HG03460 (cell line): ENCODE measurements around the gene NOS1.
"Not testable (repeated sequence)": the region's sequence is repeated elsewhere in the genome, so short reads cannot be mapped to it uniquely, and the experiment has no call there.

ENCODE experiments used
- ATAC-seq: cut with Tn5 transposase; IDR thresholded peaks from one replicate; pipeline ENCODE4 v1.9.1; 2021; ENCODE audit not compliant: unreplicated experiment

Gene NOS1

GRCh38 chr12:117273091-117273490, 88.3 kb downstream of the NOS1 start:
- ATAC-seq = no peak

- ATAC-seq = no peak
These were observed 88.7 kb downstream of the NOS1 start for GRCh38 chr12:117272690-117273089.

- no peak for ATAC-seq
These were observed 98.7 kb downstream of the NOS1 start for GRCh38 chr12:117262749-117263148.

- no peak for ATAC-seq
These were observed 100.2 kb downstream of the NOS1 start for GRCh38 chr12:117261247-117261646.

DNA sequence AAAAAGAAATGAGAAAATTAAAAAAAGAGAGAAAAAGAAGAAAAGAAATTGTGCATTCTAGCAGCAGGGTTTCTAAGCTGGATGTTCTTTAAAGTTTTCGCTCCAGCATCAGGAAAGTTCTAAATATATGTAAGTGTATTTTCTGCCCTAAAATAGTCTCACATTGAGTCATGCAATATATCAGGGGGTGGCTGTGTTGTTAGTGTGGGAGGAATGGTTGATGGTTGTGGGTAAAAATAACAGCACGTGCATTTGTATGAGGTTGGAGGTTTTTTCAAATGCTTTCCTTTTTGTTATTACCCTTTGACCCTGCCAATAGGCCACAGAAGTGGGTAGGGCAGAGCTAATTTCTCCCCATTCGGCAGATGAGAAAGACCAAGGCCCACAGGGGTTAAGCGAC, 106.0 kb downstream of the NOS1 start:
- ATAC-seq = no peak

DNA sequence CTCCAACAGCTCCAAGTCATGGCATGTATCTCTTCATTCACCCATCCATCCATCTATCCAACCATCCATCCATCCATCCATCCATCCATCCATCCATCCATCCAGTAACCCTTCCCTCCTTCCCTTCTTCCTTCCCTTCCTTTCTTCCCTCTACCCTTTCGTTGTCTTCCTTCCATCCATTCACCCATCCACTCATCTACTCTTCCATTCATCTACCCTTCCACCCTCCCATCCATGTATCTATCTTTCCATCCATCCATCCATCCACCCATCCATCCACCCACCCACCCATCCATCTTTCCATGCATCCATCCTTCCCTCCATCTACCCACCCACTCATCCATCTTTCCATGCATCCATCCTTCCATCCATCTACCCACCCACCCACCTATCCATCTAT, 117.9 kb downstream of the NOS1 start:
- no peak for ATAC-seq

GRCh38 chr12:117241697-117242096, 119.7 kb downstream of the NOS1 start:
- no peak for ATAC-seq

- ATAC-seq = no peak
These were observed 121.2 kb downstream of the NOS1 start for GRCh38 chr12:117240081-117240755.

DNA sequence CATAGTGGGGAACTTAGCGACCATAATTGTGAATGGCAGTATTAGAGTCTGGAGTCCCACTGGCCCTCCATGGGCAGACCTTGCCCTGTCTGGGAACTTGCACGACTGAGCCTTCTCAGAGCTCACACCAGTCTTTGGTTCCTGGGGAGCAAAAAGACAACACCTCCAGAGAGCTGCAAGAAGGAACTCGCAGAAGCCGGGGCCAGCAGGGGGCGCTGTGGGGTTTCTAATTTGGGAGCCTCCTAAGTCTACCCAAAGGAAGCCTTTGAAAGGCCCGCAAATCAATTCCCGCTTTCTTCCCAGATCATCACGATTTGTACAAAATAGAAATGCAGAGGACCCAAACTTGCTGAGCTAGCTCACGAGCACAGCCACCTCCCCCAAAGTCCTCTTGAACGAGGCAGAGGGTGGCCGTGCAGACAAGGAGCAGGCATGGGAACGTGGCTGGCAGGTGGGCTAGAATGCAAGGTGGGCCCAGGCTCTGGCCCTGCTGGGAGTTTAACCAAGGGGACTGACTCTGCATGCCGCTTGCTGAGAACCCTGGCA, 124.9 kb downstream of the NOS1 start:
- ATAC-seq = no peak

GRCh38 chr12:117235261-117235660, 126.2 kb downstream of the NOS1 start:
- no peak for ATAC-seq

- no peak for ATAC-seq
These were observed 127.0 kb downstream of the NOS1 start for GRCh38 chr12:117234441-117234840.

DNA sequence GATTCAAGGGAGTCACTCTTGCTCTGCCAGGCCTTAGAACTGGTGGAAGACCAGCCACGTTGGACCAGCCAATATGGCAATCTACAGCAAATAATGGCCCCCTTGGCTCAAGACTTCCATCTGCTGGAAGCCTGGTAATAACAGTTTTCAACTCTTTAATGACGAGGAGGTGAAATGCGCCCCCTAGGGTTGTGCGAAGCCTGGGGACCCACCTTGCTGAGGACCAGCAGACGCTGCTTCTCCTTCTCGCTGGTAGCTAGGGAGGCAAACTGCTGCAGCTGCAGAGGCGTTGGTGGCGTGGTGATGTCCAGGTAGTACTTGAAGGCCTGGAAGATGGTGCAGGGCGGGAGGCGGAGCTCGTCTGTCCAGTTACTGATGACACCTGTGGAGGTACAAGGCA, 129.7 kb downstream of the NOS1 start:
- ATAC-seq = no peak

DNA sequence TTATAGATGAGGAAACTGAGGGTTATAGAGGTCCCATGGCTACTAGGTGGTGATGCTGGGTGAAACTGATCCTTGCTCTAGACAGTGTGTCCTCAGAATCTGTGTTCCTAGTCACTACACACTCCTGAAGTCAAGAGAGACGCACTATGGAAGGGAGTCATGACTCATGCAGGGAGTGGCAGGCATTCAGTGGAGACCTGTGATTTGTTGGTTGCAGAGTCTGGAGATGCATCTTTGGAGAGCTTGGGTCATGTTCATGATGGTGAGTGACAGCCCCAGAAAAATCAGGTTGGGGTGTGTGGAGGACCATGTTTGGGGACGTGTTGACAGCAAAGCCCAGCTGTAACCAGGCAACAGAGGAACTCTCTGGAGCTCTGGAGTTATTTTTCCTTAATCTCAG, 133.2 kb downstream of the NOS1 start:
- no peak for ATAC-seq

- no peak for ATAC-seq
These were observed 134.3 kb downstream of the NOS1 start for GRCh38 chr12:117227000-117227653.

DNA sequence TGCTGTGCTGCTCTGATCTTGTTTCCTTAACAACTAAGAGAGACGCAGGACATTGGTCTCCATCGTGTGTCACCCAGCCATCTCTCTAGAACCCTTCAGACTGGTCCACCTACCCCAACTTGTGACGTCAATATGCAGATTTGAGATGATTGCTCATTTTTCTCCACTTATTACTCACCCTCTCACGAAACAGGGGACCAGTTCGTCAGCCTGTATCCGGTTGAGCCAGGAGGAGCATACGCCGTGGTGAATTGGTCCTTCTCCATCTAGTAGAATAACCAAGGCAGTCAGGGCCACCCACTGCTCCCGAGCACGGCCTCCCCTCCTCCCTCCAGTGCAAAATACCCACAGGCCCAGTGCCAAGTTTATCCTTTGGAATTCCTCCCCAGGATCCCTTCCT, 134.9 kb downstream of the NOS1 start:
- ATAC-seq = no peak

DNA sequence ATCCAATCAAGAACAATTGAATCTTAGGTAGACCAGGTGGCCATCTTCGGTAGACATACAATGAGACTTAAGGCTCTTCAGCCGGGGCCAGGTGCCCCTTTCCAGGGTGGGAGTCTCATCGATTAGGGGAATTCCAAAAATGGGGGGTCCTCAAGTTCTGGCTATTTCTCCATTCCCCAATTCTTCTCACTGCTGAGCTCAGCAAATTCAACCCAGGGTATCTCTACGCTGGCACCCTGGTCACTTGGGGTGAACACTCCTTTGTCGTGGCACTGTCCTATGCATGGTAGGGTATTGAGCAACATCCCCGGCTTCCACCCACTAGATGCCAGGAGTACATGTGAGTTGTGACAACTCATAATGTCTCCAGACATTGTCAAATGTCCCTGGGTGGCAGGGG, 136.2 kb downstream of the NOS1 start:
- ATAC-seq = no peak

- not testable (repeated sequence) for ATAC-seq
These were observed 140.5 kb downstream of the NOS1 start for GRCh38 chr12:117220947-117221346.

- no peak for ATAC-seq
These were observed 143.3 kb downstream of the NOS1 start for GRCh38 chr12:117218149-117218548.

- no peak for ATAC-seq
These were observed 144.7 kb downstream of the NOS1 start for GRCh38 chr12:117216686-117217085.

- no peak for ATAC-seq
These were observed 146.6 kb downstream of the NOS1 start for GRCh38 chr12:117214797-117215196.

GRCh38 chr12:117213295-117213808, 148.1 kb downstream of the NOS1 start:
- ATAC-seq = no peak

DNA sequence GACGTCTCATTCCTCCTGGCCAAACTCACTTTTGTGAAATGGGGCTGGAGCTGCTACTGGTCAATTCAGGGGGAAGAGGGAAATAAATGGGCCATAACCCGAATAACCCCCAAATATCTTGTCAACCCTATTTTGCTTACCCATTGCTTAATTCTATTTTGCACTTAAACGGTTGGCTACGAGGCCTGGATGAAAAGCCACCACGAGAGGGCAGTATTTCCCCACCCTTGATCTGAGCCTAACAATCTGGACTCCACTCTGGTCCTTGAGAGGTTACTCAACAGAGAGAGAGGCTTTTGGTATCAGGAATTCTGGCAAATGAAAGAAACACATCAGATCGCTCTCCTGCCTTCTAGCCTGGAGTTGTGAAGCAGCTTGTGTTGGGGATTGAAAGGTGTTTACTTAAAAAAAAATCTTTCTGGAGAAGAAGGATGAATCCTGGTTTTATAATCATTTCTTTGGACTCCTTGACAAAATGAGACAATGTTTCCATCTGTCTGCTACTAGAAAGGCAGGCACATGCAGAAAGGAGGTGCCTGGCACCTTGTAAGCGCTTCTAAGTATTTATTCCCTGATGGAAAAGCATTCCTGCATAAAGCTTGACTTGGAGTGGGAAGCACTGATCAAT, 148.7 kb downstream of the NOS1 start:
- ATAC-seq = no peak
